Activated naive CD8-positive, alpha-beta T cell (primary cell): ENCODE results near the gene P2RX7.

ENCODE experiments used
- H3K27ac Mint-ChIP-seq: one replicate; pipeline ENCODE4 v1.8.0; 2021; ENCODE audit warnings: mixed read lengths
- H3K27me3 Mint-ChIP-seq: one replicate; pipeline ENCODE4 v1.8.0; 2021; ENCODE audit warnings: mixed read lengths
- H3K36me3 Mint-ChIP-seq: one replicate; pipeline ENCODE4 v1.8.0; 2021; ENCODE audit warnings: mixed read lengths
- H3K4me1 Mint-ChIP-seq: one replicate; pipeline ENCODE4 v1.8.0; 2021; ENCODE audit warnings: low read depth, mixed read lengths
- H3K4me3 Mint-ChIP-seq: one replicate; pipeline ENCODE4 v1.8.0; 2021; ENCODE audit warnings: mild to moderate bottlenecking, mixed read lengths
- H3K9me3 Mint-ChIP-seq: one replicate; pipeline ENCODE4 v1.8.0; 2021; ENCODE audit warnings: low read depth, mixed read lengths

The P2RX7 gene

GRCh38 chr12:121095544-121096198 lies 37.0 kb upstream of the P2RX7 start:
- Mint-ChIP-seq H3K27me3 (peaks cover 1% of the 10 kb centered on the region), H3K4me1 (peaks cover 50% of the 10 kb centered on the region), H3K9me3 (peaks cover 7% of the 10 kb centered on the region), H3K36me3 (no peaks in the 10 kb centered on the region), H3K27ac (no peak overlapping the region), H3K4me3 (peak overlapping the region; percentile 84)

DNA sequence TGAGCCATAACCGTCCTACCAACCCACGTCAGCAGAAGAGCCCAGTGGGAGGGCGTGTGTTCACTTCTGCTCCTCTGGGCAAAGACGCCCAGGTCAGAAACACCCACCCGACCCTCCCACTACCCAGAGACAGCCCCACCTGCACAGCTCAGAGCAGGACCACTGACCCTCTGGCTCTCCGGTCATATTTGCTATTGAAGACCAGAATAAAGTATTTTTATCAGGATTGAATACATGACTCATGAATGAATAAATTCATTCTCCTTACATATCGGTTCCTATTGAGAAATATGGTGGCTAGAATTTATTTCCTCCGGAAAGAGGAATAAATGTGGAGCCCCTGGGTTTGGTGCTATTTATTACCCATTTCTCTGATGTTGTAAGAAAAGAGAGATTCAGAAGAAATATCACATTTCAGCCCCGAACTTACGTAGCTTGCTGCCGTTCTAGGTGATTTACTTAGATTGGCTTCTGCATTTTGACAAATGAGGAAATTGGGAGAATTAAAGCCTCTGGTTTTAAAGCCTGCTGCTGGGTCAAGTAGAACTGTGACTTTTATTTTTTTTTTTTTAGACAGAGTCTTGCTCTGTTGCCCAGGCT lies 36.4 kb upstream of the P2RX7 start:
- Mint-ChIP-seq H3K27me3 (peaks cover 1% of the 10 kb centered on the region), H3K36me3 (no peaks in the 10 kb centered on the region), H3K4me3 (peak overlapping the region; percentile 84), H3K27ac (no peak overlapping the region), H3K9me3 (peaks cover 7% of the 10 kb centered on the region), H3K4me1 (peaks cover 45% of the 10 kb centered on the region)

DNA sequence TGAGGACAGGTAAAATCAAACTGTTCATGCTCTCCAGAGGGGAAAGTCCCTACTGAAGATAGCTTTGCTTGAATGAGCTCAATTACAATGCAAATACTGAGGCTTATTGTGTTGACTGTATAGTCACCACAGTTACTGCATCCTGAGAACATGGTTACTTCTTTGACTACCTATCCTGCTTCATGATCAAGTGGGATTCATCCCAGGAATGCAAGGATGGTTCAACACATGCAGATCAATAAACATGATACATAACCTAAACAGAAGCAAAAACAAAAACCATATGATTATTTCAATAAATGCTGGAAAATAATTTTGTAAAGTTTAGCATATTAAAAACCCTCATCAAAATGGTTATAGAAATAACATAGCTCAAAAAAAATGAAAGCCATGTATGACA lies 32.9 kb upstream of the P2RX7 start:
- no peak overlapping the region for H3K27ac Mint-ChIP-seq
- peaks cover 17% of the 10 kb centered on the region for H3K4me1 Mint-ChIP-seq
- peaks cover 1% of the 10 kb centered on the region for H3K27me3 Mint-ChIP-seq
- no peak overlapping the region for H3K4me3 Mint-ChIP-seq
- H3K9me3 Mint-ChIP-seq, result peaks cover 8% of the 10 kb centered on the region
- H3K36me3 Mint-ChIP-seq, result peaks cover 1% of the 10 kb centered on the region

DNA sequence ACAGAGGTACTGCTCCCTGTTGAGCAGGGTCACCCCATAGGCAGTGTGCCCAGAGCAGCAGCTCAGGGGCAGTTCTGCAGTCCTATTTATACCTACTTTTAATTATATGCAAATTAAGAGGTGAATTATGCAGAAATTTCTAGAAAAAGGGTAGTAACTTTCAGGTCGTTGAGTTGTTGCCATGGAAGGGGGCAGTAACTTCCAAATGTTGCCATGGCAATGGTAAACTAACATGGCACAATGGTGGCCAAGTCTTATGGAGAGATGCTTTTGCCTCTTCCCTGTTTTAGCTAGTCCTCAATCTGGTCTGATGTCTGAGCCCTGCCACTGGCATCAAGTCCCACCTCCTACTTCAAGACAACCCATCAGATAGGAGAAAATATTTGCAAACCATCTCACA lies 30.4 kb upstream of the P2RX7 start:
- no peaks in the 10 kb centered on the region for H3K4me1 Mint-ChIP-seq
- peaks cover 1% of the 10 kb centered on the region for H3K27me3 Mint-ChIP-seq
- H3K27ac Mint-ChIP-seq, result no peak overlapping the region
- H3K9me3 Mint-ChIP-seq, result peaks cover 11% of the 10 kb centered on the region
- H3K4me3 Mint-ChIP-seq, result no peak overlapping the region
- peaks cover 4% of the 10 kb centered on the region for H3K36me3 Mint-ChIP-seq

- H3K36me3 Mint-ChIP-seq, result peaks cover 4% of the 10 kb centered on the region
- H3K27me3 Mint-ChIP-seq, result no peaks in the 10 kb centered on the region
- H3K27ac Mint-ChIP-seq, result no peak overlapping the region
- no peak overlapping the region for H3K4me3 Mint-ChIP-seq
- H3K4me1 Mint-ChIP-seq, result peaks cover 2% of the 10 kb centered on the region
- peaks cover 5% of the 10 kb centered on the region for H3K9me3 Mint-ChIP-seq
Observed at GRCh38 chr12:121107681-121108080, 25.0 kb upstream of the P2RX7 start.

GRCh38 chr12:121108492-121108891 lies 24.2 kb upstream of the P2RX7 start:
- peaks cover 2% of the 10 kb centered on the region for H3K4me1 Mint-ChIP-seq
- peaks cover 5% of the 10 kb centered on the region for H3K9me3 Mint-ChIP-seq
- no peak overlapping the region for H3K27ac Mint-ChIP-seq
- H3K4me3 Mint-ChIP-seq, result no peak overlapping the region
- H3K27me3 Mint-ChIP-seq, result no peaks in the 10 kb centered on the region
- H3K36me3 Mint-ChIP-seq, result peaks cover 4% of the 10 kb centered on the region

GRCh38 chr12:121110211-121110940 lies 22.3 kb upstream of the P2RX7 start:
- no peaks in the 10 kb centered on the region for H3K36me3 Mint-ChIP-seq
- H3K27ac Mint-ChIP-seq, result no peak overlapping the region
- no peaks in the 10 kb centered on the region for H3K27me3 Mint-ChIP-seq
- H3K4me1 Mint-ChIP-seq, result peaks cover 2% of the 10 kb centered on the region
- no peaks in the 10 kb centered on the region for H3K9me3 Mint-ChIP-seq
- H3K4me3 Mint-ChIP-seq, result no peak overlapping the region

DNA sequence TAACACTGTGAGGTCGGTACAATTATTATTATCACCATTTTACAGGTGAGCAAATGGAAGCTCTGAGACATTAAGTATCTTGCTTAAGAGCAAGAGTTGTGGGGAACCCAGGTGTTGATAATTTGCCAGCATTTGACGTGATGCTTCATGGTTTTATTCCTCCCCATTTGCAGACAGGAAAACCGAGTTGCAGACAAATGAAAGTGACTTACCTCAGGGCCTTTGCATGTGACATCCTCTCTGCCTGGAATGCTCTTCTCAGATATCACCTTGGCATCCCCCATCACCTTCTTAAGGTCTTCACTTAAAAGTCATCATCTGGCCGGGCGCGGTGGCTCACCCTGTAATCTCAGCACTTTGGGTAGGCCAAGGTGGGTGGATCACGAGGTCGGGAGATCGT lies 21.0 kb upstream of the P2RX7 start:
- H3K36me3 Mint-ChIP-seq, result no peaks in the 10 kb centered on the region
- H3K4me1 Mint-ChIP-seq, result peaks cover 2% of the 10 kb centered on the region
- no peaks in the 10 kb centered on the region for H3K9me3 Mint-ChIP-seq
- no peak overlapping the region for H3K27ac Mint-ChIP-seq
- H3K4me3 Mint-ChIP-seq, result no peak overlapping the region
- H3K27me3 Mint-ChIP-seq, result no peaks in the 10 kb centered on the region

- H3K4me1 Mint-ChIP-seq, result peaks cover 2% of the 10 kb centered on the region
Observed at GRCh38 chr12:121112496-121112895, 20.2 kb upstream of the P2RX7 start.

GRCh38 chr12:121113057-121113456 lies 19.6 kb upstream of the P2RX7 start:
- Mint-ChIP-seq H3K9me3 (no peaks in the 10 kb centered on the region), H3K4me3 (no peak overlapping the region), H3K36me3 (no peaks in the 10 kb centered on the region), H3K4me1 (peaks cover 2% of the 10 kb centered on the region), H3K27me3 (no peaks in the 10 kb centered on the region), H3K27ac (no peak overlapping the region)

More at GRCh38 chr12:121112496-121112895, 20.2 kb upstream of the P2RX7 start:
- H3K27ac Mint-ChIP-seq, result no peak overlapping the region
- H3K4me3 Mint-ChIP-seq, result no peak overlapping the region
- H3K27me3 Mint-ChIP-seq, result no peaks in the 10 kb centered on the region
- no peaks in the 10 kb centered on the region for H3K9me3 Mint-ChIP-seq
- no peaks in the 10 kb centered on the region for H3K36me3 Mint-ChIP-seq

- no peaks in the 10 kb centered on the region for H3K27me3 Mint-ChIP-seq
- H3K4me3 Mint-ChIP-seq, result no peak overlapping the region
- no peaks in the 10 kb centered on the region for H3K9me3 Mint-ChIP-seq
- H3K4me1 Mint-ChIP-seq, result peaks cover 2% of the 10 kb centered on the region
- no peaks in the 10 kb centered on the region for H3K36me3 Mint-ChIP-seq
- no peak overlapping the region for H3K27ac Mint-ChIP-seq
Observed at GRCh38 chr12:121114019-121114639, 18.5 kb upstream of the P2RX7 start.

DNA sequence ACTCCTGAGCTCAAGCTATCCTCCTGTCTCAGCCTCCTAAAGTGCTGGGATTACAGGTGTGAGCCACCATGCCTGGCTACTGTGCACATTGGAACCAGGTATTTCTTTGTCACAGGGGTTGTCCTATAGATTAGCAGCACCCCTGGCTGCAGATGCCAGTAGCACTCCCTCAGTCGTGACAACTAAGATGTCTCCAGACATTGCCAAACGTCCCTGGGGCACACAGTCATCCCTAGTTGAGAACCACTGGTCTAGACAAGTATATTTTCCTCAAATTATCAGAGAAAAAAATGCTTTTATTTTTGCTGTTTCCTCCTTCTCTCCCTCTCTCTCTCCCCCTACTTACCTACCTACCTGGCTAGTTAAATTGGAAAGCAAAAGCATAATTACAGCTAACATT lies 17.9 kb upstream of the P2RX7 start:
- Mint-ChIP-seq H3K27ac (no peak overlapping the region), H3K4me1 (peaks cover 2% of the 10 kb centered on the region), H3K36me3 (no peaks in the 10 kb centered on the region), H3K27me3 (no peaks in the 10 kb centered on the region), H3K9me3 (no peaks in the 10 kb centered on the region), H3K4me3 (no peak overlapping the region)

DNA sequence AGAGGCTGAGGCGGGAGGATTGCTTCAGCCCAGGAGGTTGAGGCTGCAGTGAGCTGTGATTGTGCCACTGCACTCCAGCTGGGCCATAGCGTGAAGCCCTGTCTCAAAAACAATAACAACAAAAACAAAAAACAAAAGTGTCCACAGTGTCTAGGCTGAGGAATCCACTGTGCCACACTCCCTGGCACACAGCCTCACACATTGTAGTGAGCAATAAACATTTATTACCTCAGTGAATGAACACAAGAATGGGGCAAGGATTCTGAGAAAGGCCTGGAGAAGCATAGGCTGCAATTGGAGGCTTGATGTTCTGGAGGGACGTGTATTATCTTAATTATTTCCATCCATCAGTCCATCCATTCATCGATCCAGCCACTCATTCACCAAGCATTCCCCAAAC lies 17.1 kb upstream of the P2RX7 start:
- Mint-ChIP-seq H3K4me3 (no peak overlapping the region), H3K4me1 (no peaks in the 10 kb centered on the region), H3K27ac (no peak overlapping the region), H3K27me3 (no peaks in the 10 kb centered on the region), H3K9me3 (no peaks in the 10 kb centered on the region), H3K36me3 (no peaks in the 10 kb centered on the region)

DNA sequence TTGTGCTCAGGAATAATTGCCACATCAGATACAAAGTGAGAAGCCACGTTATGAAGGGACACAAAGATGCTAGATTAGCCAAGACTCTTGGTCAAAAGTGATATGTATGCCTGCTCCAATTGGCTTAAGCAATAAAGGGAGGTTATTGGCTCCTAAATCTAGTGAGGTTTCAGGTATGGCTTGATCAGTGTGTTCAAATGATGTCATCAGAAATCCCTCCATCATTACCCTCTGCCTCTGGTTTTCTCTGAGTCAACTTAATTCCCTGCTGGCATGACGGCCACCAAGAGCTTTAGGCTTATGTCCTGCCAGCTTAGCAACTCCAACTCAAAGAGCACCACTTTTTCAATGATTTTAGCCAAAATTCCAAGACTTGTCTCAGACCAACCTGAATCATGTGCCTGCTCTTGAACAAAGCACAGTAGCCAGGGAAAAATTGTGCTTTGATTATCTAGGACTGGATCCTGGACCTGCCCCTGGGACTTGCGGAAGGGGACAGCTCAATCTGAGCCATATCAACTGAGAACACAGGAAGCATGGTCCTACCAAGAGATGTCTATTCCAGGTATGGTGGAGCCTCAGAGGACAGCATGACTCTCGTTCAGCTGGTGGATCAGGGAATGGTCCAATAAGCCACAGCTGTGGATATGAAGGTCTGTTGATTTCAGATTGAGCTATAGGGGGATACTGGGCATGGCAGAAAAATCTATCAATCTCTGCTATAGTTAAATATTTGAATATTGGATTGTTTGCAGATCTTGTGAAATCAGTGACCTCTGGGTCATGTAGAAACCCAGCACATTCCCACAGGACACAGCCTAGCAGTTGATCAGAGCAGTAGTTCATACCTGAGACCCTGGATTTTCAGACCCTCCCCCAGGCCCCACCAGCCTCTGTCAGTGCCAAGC lies 16.1 kb upstream of the P2RX7 start:
- no peaks in the 10 kb centered on the region for H3K27me3 Mint-ChIP-seq
- H3K9me3 Mint-ChIP-seq, result no peaks in the 10 kb centered on the region
- no peak overlapping the region for H3K27ac Mint-ChIP-seq
- peaks cover 1% of the 10 kb centered on the region for H3K4me1 Mint-ChIP-seq
- no peaks in the 10 kb centered on the region for H3K36me3 Mint-ChIP-seq
- H3K4me3 Mint-ChIP-seq, result no peak overlapping the region
